GM18505 (cell line): ENCODE results near the gene CD28.

Experiments used
- ATAC-seq: cut with Tn5 transposase; IDR thresholded peaks from one replicate; pipeline ENCODE4 v1.9.1; 2021; ENCODE audit not compliant: unreplicated experiment
- POLR2A ChIP-seq: IDR thresholded peaks from 4 replicates; pipeline ENCODE4 v1.6.1; 2011; ENCODE audit warnings: borderline replicate concordance; ENCODE audit not compliant: insufficient read depth, insufficient read length; ENCODE audit errors: extremely low read depth

CD28 gene

GRCh38 chr2:203732092-203732952, 25.9 kb downstream of the CD28 start:
- ATAC-seq = no peak
- no peak for TF ChIP-seq POLR2A

GRCh38 chr2:203732953-203733510, 26.6 kb downstream of the CD28 start:
- no peak for ATAC-seq
- TF ChIP-seq POLR2A = no peak

GRCh38 chr2:203733684-203734083, 27.2 kb downstream of the CD28 start:
- no peak for ATAC-seq
- no peak for TF ChIP-seq POLR2A

GRCh38 chr2:203734276-203734983, 28.0 kb downstream of the CD28 start:
- ATAC-seq = no peak
- no peak for TF ChIP-seq POLR2A

GRCh38 chr2:203737360-203737759, 30.9 kb downstream of the CD28 start:
- ATAC-seq = peak; percentile 56
- no peak for TF ChIP-seq POLR2A

GRCh38 chr2:203739351-203739750, 32.9 kb downstream of the CD28 start:
- no peak for TF ChIP-seq POLR2A
- ATAC-seq = no peak

- no peak for TF ChIP-seq POLR2A
- ATAC-seq = no peak
Observed at GRCh38 chr2:203740871-203741281, 34.4 kb downstream of the CD28 start.

- no peak for TF ChIP-seq POLR2A
Observed at GRCh38 chr2:203741566-203741965, 35.1 kb downstream of the CD28 start.

GRCh38 chr2:203743441-203743981, 37.1 kb downstream of the CD28 start:
- TF ChIP-seq POLR2A = no peak
- ATAC-seq = no peak

More at GRCh38 chr2:203741566-203741965, 35.1 kb downstream of the CD28 start:
- no peak for ATAC-seq

GRCh38 chr2:203744091-203744490, 37.7 kb downstream of the CD28 start:
- no peak for ATAC-seq
- TF ChIP-seq POLR2A = no peak

- no peak for ATAC-seq
Observed at GRCh38 chr2:203745267-203745666, 38.8 kb downstream of the CD28 start.

GRCh38 chr2:203748331-203749126, 42.1 kb downstream of the CD28 start:
- TF ChIP-seq POLR2A = no peak
- ATAC-seq = no peak

More at GRCh38 chr2:203745267-203745666, 38.8 kb downstream of the CD28 start:
- no peak for TF ChIP-seq POLR2A

- TF ChIP-seq POLR2A = no peak
- no peak for ATAC-seq
Observed at GRCh38 chr2:203750346-203751068, 44.1 kb downstream of the CD28 start.
